Measurements from ENCODE around the gene CETN3.

Gene CETN3

DNA sequence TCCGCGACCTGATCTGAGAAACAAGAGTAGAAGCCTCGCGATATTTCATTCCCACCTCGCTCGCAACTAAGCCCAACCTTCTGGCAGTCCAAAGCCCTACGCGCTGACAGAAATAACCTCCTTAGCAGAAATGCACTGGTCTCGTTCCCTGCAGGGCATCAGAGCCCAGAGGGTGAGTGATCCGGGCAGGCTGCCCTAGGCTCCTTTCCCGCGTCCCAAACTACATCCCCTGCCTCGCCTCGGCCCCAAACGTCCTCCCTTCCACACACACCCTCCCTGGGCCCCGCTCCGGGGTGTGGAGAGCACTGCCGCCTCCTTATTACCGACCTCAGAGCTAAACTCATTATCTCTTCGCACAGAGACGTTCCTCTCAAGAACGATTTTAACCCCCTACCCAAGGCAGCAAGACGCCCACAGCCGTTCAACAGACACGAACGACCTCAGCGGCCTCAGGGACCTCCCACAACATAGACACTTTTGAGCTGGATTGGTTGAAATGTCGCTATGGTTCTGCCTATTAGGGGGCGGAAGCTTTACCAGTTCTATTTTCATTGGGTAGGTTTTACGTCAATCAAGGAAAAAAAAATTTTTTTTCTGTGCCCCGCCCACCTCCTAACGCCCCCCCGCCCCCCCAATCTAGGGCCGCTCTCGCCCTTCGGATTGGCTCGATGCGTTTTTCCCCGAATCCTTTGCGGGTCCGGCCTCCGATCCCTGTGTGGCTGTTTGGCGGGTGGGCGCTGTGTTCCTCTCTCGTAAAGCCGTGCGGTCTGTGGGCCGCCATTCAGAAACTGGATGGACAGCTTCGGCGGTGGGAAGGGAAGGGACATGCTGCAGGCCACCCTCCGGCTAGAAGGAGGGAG lies at the start of gene CETN3:
CETN3 (minus strand) TSS at position 439 of the 860 bp plus-strand sequence; CDS start at position 344, 95 bp downstream.
- peak; percentile 94 to 95 for DNase-seq

DNA sequence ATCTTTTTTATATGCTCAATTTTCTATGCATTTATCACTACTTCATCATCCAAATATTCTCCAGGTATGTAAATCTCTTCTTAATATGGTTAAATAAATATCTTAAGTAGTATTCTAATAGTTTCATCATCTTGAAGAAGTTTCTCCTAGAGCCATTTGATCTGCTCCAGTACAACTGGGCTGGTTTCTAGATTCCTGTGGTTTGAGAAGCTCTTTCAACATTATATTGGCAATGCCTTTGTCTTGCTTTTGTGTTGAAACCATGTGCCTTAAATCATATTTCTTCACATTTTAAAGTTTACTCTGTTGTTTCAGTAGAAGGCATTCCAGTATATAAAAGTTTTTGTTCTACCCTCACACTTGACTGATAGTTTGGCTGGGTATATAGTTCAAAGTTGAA lies 37.4 kb upstream of the CETN3 start:
- no peak for DNase-seq

DNA sequence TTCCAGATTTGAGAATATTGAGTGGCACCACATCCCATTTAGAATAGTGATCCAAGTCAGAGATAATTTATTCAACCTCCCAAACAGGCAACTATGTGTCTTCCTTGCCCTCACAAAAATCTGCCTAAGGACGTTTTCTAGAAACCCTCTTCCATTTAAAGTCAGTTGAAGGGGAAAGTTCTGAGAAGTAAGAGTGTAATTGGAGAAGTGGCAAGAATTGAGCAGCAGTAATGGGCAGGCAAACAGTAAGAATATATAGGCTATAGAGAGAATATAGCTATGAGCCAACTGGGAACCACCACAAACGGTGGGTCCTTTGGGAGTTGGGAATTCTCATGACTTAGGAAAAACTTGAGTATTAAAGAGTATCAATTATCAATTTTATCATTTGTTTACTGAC lies 31.1 kb upstream of the CETN3 start:
- no peak for DNase-seq

DNA sequence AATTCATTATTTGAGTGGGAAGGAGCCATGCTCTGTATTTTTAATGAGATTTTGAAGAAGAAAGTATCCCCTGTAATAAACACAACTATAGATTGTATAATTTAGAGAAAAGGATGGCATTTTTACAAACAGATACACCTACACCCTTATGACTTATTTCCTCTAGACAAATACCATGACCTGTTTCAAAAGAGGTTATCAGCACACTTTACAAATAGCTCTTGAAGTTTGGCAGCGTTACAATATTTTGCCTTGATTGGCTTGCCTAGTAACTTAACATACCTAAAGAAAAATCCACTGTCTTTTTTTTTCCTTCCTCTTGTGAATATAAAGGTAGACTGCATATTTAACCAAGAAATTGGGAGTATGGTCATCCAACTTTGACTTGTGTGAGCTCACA lies 28.5 kb upstream of the CETN3 start:
- no peak for DNase-seq

DNA sequence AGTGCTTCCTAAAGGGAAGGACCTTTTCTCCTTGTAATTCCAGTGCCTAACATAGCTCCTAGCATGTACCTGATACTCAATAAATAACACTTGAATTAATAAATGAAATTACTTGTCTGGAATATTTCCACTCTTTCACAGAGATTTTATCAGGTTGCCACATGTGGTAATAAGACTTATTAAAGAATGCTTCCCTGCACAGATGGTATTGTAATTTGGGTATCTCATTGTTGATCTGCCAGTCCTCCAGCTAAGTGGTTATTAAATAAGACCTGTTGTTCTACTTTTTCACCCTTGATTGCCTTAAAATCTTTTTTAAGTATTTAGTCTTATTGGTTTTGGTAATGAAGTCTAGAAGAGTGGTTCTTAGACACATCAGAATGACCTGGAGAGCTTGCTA lies 28.1 kb upstream of the CETN3 start:
- DNase-seq: no peak

DNA sequence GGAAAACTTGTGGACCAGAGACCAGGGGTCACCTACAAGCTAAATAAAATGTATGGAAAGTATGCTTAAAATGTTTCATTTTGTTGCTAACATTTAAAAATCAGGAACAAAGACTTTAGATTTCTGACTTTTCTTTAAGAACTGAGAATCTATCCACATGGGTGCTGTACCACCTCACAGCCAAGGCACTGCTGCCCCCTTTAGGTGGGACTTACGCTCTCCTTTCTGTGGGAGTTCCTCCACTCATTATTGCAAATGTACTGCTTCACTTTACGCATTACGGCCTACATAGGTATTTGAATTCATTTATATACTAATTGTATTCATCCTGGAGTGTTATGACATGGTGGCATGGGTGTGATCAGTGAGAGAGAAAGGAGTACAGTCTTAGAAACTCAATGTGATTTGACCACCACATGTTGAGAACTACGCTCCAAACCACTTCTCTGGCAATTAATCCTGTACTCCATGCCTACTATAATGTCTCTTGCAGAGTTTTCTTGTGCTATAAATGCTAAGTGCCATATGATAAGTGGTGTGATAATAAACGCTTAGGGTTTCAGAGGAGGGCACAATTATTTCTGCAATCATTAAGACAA lies 24.7 kb upstream of the CETN3 start:
- peak; percentile 12 to 37 for DNase-seq

DNA sequence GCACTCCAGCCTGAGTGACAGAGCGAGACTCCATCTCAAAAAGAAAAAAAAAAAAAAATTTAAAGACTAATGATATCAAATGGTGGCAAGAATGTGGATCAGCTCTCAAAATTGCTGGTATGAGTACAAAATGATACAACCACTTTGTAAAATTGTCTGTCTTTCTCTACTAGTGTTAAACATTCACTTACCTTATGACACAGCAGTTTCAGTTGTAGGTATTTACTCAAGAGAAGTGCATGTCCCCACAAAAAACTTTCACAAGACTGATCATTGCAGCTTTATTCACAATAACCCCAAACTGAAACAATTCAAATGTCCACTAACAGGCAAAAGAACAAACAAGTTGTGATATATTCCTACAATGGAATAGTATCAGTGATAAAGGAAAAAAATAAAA lies 14.7 kb upstream of the CETN3 start:
- DNase-seq: no peak

DNA sequence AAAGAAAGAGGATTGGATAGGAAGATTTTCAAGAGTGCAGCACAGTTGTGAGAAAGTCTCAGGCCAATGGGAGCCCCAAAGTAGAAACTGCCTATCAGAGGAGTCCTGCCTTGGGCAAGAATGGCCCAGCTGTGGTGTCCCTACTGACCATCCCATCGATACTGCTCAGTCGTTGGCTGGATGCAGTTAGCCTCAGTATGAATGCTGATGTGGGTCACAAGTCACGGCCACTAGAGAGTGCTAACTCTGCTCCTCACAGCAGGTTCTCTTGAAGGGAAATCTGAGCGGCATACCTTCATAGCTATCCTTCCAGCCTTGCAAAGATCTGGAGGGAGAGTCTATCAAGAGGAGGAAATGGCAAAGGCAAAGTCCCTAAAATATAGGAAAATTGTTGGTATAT lies 11.6 kb upstream of the CETN3 start:
- DNase-seq: peak in 1 of 2 experiments; percentile 8

DNA sequence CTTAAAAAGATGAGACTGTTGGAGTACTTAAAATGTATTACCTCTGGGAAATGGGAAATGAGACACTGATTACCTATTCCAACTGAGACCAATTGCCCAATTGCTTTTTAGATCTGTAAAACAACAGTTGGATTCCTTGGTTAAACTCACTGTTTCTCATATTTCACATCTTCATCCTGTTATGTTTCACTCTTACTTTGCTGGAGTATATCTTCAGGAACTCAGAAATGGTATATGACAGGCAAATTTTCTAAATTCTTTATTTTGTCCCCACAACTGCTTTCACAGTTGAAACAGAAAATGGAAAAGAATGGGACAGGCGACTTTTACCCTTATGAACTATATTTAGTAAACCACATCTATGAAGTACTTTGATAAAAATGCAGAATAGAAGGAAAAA lies 8.7 kb upstream of the CETN3 start:
- DNase-seq: no peak

DNA sequence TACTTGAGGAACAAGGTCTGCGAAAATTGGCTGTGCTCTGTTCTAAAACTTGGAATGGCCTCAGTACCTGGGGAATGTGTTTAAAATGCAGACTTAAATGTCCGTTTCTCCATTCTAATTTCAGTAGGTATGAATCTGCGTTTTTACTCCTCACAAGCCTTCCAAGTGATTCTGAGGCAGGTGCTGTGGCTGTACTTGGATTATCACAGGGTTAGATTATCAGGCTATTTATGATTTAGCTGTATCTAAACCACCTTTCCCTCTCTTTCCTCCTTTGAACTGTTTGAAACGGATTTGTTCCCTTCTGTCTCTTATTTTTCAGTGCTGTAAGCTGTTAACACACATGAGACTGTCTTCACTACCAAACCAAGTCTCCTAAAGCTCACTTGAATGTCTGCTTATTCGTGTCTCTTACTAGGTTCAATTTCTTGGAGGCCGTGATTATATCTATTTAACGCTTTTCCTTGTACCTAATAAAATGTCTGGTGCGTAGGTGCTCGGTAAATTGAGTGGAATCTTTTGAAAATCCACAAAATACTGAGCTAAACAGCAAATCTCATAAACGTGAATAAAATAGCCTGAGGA lies 714 bp upstream of the CETN3 start:
- DNase-seq: peak in 1 of 2 experiments; percentile 38

DNA sequence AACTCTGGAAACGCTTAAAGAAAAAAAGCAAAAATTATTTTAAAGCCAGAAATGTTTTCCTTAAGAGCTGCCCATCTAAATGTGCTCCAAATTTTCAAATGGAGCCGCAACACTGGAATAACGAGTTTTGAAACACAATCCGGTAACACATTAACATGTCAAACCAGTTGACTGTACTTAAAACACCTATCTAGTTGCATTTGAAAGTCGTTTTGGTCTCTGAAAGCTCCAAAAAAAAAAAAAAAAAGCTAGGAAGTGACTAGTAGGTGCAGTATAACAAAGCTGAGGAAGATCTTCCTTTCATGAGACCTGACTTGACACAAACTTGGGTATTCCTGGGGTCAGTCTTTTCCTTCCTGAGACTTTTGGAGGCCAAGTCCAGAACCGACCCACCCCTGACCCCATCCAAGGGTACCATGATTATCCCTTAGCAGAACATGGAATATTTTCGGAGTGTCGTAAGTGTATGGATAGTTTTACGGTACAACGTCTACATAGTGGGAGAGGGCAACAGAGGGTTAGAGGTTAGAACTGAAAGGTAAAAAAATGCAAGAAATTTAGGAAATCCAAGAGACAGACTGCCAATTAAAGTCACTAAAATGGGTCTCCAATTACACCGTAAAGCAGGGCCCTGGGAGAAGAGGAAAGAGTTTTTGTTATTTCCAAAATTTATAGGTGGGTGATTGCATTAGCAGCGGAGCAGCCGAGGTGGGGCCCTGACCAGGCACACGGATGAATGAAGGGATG lies 812 bp downstream of the CETN3 start:
- peak in 1 of 2 experiments; percentile 19 for DNase-seq

DNA sequence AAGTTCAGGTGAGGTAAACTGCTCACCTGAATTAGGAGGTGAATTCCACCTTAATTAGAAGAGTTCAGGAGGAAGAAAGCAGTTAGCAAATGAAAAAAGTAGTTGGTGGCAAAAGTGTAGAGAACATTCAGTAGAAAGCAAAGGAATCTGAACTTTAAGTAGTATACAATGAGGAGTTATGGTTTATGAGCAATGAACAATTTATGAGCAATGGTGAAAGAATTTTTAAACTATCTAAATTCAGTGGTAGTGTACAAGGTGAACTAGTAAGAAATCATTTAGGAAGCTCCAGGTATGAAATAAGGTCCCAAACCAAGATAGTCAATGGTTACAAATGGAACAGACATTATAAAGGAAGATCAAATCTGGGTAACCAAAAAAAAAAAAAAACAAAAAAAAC lies 3.1 kb downstream of the CETN3 start:
- no peak for DNase-seq

DNA sequence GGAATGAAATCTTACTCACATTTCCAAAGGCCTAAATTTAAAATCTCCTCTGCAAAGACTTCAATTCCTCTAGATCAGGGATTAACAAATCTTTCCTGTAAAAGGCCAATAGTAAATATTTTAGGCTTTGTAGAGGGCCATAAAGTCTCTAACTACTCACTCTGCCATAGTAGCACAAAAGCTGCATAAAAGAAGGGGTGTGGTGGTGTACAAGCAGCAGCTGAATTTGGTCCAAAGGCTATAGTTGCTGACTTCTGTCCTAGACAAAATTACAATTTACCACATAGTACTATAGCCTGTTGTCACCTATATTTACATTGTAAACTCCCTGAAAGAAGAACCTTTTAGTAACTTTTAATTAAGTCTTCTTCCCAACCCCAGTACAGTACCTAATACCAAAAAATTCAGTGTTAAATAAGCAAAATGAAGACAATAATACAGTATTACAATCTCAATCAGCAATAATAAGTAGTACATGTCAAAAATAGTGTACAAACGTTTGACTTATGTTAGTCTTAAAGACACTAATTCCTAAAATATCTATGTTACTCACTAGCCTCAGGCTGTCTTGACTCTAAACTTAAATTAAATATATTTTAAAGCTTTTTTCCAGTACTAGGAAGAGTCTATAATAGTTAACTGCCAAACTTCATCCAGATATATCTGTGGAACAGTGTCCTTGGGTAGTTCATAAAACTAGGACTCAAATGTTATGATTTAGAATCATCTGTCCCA lies 6.9 kb downstream of the CETN3 start:
- no peak for DNase-seq

DNA sequence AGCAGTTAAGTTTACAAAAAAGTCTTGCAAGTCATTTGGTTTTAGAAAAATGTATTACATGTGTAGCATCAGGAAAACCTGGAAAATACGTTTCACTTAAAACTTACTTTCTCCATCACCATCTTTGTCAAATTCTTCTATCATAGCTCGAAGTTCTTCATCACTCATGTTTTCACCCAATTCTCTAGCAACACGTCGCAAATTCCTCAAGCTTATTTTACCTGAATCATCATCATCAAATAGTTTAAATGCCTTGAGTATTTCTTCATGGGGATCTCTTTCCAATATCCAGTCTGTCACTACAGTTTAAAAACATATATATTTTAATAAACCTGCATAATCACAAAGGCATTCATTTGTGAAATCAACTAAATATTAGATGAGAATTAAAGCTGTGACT lies 10.3 kb downstream of the CETN3 start:
- DNase-seq: no peak

DNA sequence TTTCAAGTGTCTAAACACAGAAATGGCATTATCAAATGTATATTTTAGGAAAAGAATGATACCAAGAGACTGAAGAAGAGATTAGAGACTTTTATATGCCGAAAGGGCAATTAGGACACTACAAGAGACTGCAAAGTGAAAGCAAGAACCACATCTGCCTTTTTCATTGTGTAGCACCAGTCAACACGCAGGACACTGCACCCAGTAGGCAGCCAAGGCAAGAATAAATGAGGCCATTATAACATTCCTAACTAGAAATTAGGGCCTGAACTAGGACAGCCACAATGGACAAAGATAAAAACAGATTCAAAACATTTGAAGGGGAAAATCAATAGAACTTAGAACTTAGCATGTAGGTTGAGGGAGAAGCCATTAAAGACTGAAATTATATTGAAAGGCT lies 10.8 kb downstream of the CETN3 start:
- DNase-seq: no peak

DNA sequence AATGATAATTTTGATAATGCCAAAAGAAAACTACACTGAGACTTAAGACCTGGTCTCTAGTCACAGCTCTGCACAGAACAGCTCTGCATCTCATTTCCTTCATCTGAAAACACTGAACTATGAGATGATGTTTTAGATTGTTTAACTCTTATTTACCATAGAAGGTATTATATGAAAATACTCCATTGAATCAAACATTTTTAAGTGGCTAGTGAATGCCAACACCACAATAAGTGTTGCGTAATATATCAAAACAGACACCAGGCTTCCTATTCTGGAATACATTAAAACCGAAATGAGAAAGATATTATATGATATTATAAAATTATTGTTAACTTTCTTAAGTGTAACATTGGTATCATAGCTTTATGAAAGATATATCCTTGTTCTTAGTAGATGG lies 14.6 kb downstream of the CETN3 start:
- no peak for DNase-seq

DNA sequence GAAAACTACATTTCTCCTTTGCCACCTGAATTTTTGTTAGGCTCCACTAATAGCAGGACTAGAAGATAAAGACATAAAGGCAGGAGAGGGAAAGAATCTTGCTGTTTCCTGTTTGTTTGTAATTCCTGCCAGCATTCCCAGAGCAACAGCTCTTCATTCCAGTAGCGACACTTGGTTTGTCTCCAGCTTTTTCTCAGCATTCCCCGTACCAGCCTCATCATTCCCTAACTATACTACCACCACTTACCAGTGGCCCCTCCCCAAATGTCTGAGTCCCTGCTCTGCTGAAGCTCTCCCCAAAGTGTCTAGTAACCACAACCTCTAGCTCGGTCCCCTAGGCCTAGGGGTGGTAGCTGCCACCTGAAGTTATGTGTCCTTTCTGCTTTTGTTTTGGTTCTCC lies 18.6 kb downstream of the CETN3 start:
- no peak for DNase-seq

DNA sequence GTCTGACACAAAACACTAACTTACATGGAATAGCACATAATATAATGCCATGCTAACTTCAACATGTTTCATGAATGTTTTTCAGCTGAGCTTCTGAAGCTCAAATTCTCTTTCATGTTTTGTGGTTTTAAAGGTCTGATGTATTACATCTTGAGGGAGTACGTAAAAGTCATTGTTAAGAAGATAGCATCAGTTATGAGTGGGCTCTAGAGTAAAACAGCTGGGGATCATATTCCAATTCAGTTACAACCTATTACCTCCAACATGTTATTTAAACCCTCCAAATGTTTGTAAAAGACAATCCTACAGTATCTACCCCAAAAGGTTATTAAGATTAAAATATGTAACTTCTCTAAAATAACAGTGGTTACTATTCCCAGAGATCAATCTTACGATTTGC lies 19.2 kb downstream of the CETN3 start:
- DNase-seq: no peak

DNA sequence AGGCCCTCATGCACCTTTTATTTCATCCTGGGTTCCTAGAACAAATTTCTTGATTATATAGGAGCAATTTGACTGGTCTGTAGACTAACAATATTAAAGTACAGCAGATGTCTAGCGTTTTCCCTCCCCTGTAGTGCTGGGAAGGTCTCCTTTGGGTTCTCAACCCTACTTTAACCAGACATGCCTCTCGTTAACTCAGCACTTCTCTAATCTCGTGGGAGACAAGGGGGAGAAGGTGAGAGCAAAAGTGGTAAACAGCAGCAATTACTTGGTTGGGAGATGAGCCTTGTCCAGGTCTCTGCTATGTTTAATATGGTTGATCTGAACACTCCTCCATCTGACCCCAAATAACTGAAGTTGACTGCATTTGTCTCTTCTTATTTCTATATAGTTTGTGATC lies 22.0 kb downstream of the CETN3 start:
- no peak for DNase-seq

DNA sequence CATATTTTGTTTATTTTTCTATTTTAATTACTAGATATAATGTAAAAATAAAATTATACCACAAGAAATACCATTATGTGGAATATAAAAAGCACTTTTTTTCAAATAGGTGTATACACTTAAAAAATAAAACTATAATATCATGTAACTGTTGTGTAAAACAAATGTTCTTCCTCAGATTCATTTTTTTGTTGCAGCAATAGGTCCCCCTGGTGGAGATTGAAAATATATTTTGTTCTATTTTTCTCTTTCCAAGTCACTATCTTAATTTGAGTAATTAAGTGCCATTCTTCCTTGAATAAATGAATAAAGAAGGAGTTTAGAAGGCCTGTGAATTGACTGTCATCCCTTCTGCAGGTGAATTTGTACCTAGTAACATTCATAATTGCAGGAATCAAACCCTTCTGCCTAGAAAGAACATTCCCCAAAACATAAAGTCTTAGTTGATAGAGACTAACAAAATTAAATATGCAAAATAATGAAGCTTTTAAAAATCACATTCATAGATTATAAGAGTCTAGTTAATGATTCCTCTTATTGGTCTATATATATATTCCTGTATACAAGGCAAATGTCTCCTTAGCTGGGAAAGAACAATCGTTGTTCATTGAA lies 23.4 kb downstream of the CETN3 start:
- DNase-seq: peak in 1 of 2 experiments; percentile 26

DNA sequence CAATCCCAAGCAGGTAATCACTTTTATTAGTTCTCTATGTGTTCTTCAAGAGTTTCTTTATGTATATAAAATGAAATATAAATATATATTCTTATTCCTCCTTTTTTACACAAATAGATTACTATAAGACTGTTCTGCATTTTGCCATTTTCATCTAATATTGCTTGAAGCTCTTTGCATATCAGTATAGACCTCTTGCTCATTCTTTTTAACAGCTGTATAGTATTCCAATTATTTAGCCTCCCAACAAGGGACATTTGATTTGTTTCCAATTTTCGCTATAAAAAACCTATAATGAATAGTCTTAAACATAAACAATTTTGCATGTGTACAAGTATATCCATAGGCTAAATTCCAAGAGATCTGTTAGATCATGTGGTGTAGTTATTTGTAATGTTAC lies 25.2 kb downstream of the CETN3 start:
- DNase-seq: no peak

DNA sequence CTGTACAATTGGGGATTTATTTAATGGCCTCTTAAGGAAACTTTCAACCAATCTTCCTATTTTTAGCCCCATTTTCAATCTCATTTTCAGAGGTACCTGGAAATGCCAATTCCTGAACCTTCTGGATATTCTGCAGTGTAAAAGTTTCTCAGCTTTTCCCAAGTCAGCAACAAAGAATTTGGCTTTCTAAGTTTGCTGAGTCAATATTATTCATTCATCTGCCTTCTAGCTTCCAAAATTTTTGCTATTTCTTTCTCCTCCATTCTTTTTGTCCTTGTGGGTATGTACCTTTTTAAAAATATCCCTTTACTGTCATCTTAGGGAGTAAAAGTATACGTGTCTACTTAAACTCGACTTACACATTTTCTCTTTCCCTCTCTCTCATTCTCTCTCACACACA lies 25.7 kb downstream of the CETN3 start:
- DNase-seq: no peak
